Ascending aorta (tissue), 2 donors: ENCODE results near the gene COL26A1. TPM values are rescaled to one million over a fixed set of nuclear protein-coding genes. Genes with fewer than 3 reads are reported as not detected.
A peak's percentile ranks its signal among the peaks of the same experiment; 100 is the strongest.
"Not testable (repeated sequence)": the region's sequence is repeated elsewhere in the genome, so short reads cannot be mapped to it uniquely, and the experiment has no call there.

Experiments
- DNase-seq, 2 donors: peaks; one replicate each; pipeline ENCODE4 v3.0.0-alpha.2; 2019; ENCODE audit warnings: low spot score in 2 of 2
- H3K27ac ChIP-seq, 2 donors: fragments of 200-600 bp; sonication (generic); one replicate each; pipeline ENCODE4 v1.5.1; 2016 to 2017; ENCODE audit warnings: mild to moderate bottlenecking in 1 of 2
- H3K27me3 ChIP-seq: fragments of 200-600 bp; sonication (generic); one replicate; pipeline ENCODE4 v1.5.1; 2017
- H3K36me3 ChIP-seq, 2 donors: fragments of 200-600 bp; sonication (generic); one replicate each; pipeline ENCODE4 v1.5.1; 2016
- H3K4me1 ChIP-seq, 2 donors: fragments of 200-600 bp; sonication (generic); one replicate each; pipeline ENCODE4 v1.5.1; 2016 to 2017; ENCODE audit warnings: mild to moderate bottlenecking in 1 of 2
- H3K4me3 ChIP-seq, 2 donors: fragments of 200-600 bp; sonication (generic); one replicate each; pipeline ENCODE4 v1.5.1; 2016 to 2017; ENCODE audit warnings: mild to moderate bottlenecking in 1 of 2
- H3K9me3 ChIP-seq, 2 donors: fragments of 200-600 bp; sonication (generic); one replicate each; pipeline ENCODE4 v1.5.1; 2016
- intact Hi-C: fragments of 100-400 bp; cut with DNase I; formaldehyde crosslinking; loops from one replicate; pipeline ENCODE4 v1.15.1; 2023
- total RNA-seq: library from RNA; depleted of rRNA; stranded (reverse); fragments of >200 nt; gene quantifications from one replicate; pipeline ENCODE4 v1.1.0, GENCODE V29; 2016
- TF ChIP-seq, protein P1 (sequence below), 3 experiments: fragments of 200-600 bp in 2 of 3; fragments of 450-650 bp in 1 of 3; sonication (generic) in 2 of 3; IDR thresholded peaks; one replicate each; pipeline ENCODE4 v1.5.1; 2016 to 2019; ENCODE audit warnings: antibody characterized with exemption in 3 of 3, mild to moderate bottlenecking in 1 of 3, moderate library complexity in 1 of 3

The COL26A1 gene
- total RNA-seq, 1 donor from 2014 or later, result not detected

DNA sequence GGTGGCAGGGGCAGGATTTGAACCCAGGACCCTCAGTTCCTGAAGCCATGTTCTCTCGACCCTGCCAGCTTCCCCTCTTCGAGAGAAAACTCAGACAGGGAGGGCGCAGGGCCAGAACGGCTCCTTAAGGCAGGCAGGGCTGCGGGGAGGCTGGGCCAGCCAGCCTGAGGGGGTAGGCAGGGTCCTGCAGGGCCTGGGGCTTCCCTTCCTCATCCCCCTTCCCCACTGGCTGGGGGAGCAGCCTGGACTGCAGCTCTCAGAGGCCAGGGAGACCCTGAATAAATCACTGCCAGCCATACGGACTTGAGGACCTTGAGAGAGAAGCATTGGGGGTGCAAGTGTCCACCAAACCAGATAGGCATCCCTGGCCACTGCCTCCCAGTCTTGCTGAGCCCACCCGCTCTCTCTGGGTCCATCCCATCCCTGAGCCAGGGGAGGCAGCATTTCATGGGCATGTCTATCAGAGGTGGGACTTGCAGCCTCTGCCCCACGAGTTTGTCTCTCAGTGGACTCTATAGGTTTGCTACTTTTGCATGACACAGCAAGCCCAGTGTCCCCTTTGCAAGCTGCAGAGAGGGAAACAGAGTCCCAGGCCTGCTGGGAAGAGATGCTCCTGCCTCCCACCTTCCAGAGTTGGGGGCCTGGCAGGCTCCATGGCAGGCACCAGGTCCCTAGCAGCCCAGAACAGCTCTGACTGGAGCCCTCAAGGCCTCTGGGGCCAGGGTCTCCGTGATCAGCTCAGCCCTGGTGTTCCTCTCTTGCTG is 195.5 kb downstream of the COL26A1 start:
- no peak overlapping the region for H3K27ac ChIP-seq
- intact Hi-C loops, result no loop called here
- H3K9me3 ChIP-seq, result no peaks in the 10 kb centered on the region
- H3K4me3 ChIP-seq, result no peak overlapping the region
- H3K27me3 ChIP-seq, result no peaks in the 10 kb centered on the region
- H3K36me3 ChIP-seq, result no peaks in the 10 kb centered on the region
- peak in 1 of 2 donors; percentile 58 for DNase-seq
- no peaks in the 10 kb centered on the region for H3K4me1 ChIP-seq
- TF ChIP-seq, protein P1, sequence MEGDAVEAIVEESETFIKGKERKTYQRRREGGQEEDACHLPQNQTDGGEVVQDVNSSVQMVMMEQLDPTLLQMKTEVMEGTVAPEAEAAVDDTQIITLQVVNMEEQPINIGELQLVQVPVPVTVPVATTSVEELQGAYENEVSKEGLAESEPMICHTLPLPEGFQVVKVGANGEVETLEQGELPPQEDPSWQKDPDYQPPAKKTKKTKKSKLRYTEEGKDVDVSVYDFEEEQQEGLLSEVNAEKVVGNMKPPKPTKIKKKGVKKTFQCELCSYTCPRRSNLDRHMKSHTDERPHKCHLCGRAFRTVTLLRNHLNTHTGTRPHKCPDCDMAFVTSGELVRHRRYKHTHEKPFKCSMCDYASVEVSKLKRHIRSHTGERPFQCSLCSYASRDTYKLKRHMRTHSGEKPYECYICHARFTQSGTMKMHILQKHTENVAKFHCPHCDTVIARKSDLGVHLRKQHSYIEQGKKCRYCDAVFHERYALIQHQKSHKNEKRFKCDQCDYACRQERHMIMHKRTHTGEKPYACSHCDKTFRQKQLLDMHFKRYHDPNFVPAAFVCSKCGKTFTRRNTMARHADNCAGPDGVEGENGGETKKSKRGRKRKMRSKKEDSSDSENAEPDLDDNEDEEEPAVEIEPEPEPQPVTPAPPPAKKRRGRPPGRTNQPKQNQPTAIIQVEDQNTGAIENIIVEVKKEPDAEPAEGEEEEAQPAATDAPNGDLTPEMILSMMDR (IDR thresholded peaks at IDR 0.05), result no peak

GRCh38 chr7:101558742-101559325 is 196.2 kb downstream of the COL26A1 start:
- no peak overlapping the region for H3K27ac ChIP-seq
- intact Hi-C loops, result no loop called here
- no peaks in the 10 kb centered on the region for H3K4me1 ChIP-seq
- no peaks in the 10 kb centered on the region for H3K27me3 ChIP-seq
- H3K4me3 ChIP-seq, result no peak overlapping the region
- H3K9me3 ChIP-seq, result no peaks in the 10 kb centered on the region
- TF ChIP-seq, protein P1 (IDR thresholded peaks at IDR 0.05), result no peak
- H3K36me3 ChIP-seq, result no peaks in the 10 kb centered on the region
- peak in 1 of 2 donors; percentile 56 for DNase-seq

GRCh38 chr7:101559586-101559985 is 196.9 kb downstream of the COL26A1 start:
- TF ChIP-seq, protein P1 (IDR thresholded peaks at IDR 0.05), result no peak
- intact Hi-C loops, result no loop called here
- no peaks in the 10 kb centered on the region for H3K36me3 ChIP-seq
- H3K27ac ChIP-seq, result no peak overlapping the region
- no peaks in the 10 kb centered on the region for H3K27me3 ChIP-seq
- no peaks in the 10 kb centered on the region for H3K4me1 ChIP-seq
- DNase-seq, result peak in 1 of 2 donors; percentile 48
- no peak overlapping the region for H3K4me3 ChIP-seq
- no peaks in the 10 kb centered on the region for H3K9me3 ChIP-seq

GRCh38 chr7:101560021-101560420 is 197.3 kb downstream of the COL26A1 start:
- H3K27ac ChIP-seq, intact Hi-C loops, H3K9me3 ChIP-seq, H3K4me1 ChIP-seq, H3K27me3 ChIP-seq, DNase-seq, H3K4me3 ChIP-seq, H3K36me3 ChIP-seq: not testable (repeated sequence)

DNA sequence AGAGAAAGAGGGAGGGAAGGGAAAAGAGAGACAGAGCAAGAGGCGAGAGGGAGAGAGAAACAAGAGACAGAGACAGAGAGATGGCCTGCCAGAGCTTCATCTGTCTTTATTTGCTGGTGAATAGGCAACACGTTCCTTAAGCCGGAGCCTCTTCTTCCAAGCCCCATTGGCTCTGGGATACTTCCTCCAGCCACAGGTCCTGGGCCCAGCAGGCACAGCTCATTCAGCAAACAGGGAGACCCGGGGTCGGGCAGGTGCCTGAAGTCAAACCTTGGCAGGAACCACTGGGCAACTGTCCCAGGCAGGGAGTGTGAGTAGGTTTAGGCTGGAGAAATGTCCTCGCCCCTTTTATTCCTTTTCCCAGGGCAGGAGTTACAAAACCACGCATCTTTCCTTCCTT is 198.2 kb downstream of the COL26A1 start:
- Histone ChIP-seq H3K4me3 (no peak overlapping the region), H3K27ac (no peak overlapping the region), H3K36me3 (no peaks in the 10 kb centered on the region), H3K9me3 (no peaks in the 10 kb centered on the region), H3K27me3 (no peaks in the 10 kb centered on the region), H3K4me1 (no peaks in the 10 kb centered on the region)
- TF ChIP-seq, protein P1 (IDR thresholded peaks at IDR 0.05), result no peak
- no peak for DNase-seq
- intact Hi-C loops, result no loop called here

DNA sequence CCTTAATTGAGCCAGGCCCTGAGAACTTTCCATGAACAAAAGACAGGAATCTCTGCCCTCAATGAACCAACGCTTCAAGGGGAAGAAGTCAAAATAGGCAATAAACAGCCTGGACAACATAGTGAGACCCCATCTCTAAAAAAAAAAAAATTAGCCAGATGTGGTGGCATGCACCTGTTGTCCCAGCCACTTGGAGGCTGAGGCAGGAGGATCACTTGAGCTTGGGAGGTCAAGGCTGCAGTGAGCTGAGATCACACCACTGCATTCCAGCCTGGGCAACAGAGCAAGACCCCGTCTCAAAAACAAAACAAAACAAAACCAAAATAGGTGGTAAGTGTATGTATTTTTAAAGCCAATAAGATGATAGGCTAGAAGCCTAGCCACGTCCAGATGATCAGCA is 198.6 kb downstream of the COL26A1 start:
- H3K4me1 ChIP-seq, intact Hi-C loops, H3K4me3 ChIP-seq, H3K36me3 ChIP-seq, H3K9me3 ChIP-seq, H3K27ac ChIP-seq, H3K27me3 ChIP-seq, DNase-seq: not testable (repeated sequence)
